ENCODE measurements around the gene EML1.

DNA sequence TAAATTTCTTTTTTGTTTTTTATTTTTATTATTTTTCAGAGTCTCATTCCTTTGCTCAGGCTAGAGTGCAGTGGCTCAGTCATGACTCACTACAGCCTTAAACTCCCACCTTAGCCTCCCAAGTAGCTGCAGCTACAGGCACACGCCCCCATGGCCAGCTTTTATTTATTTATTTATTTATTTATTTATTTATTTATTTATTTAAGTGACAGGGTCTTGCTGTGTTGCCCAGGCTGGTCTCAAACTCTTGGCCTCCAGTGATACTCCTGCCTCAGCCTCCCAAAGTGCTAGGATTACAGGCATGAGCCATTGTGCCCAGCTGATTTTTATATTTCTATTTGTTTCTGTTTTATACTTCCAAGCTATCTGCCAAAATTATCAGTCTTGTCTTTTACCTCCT is 182.8 kb downstream of the EML1 start:
- TF ChIP-seq FOXM1 (IDR thresholded peaks at IDR 0.05; ENCODE audit: borderline replicate concordance) (no peak), SP1 (IDR thresholded peaks at IDR 0.05) (no peak), CTBP1 (IDR thresholded peaks at IDR 0.05; ENCODE audit: borderline replicate concordance) (no peak), SUZ12 (IDR thresholded peaks at IDR 0.05) (no peak), BHLHE40 (IDR thresholded peaks at IDR 0.05; ENCODE audit: borderline replicate concordance) (no peak)
- TF ChIP-seq, protein P1, sequence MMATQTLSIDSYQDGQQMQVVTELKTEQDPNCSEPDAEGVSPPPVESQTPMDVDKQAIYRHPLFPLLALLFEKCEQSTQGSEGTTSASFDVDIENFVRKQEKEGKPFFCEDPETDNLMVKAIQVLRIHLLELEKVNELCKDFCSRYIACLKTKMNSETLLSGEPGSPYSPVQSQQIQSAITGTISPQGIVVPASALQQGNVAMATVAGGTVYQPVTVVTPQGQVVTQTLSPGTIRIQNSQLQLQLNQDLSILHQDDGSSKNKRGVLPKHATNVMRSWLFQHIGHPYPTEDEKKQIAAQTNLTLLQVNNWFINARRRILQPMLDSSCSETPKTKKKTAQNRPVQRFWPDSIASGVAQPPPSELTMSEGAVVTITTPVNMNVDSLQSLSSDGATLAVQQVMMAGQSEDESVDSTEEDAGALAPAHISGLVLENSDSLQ (IDR thresholded peaks at IDR 0.05), result no peak

Data from HEK293T (cell line).